B cell (primary cell): Measurements from ENCODE around the gene FOXP4. TPM values are rescaled to one million over a fixed set of nuclear protein-coding genes. Genes with fewer than 3 reads are reported as not detected.

Experiments used
- ATAC-seq: fragments of 200-7000 bp; cut with Tn5 transposase; one replicate; pipeline ENCODE4 v1.10.0; 2021; ENCODE audit warnings: low read depth, mild to moderate bottlenecking, moderate number of reproducible peaks, moderate library complexity
- CTCF ChIA-PET: fragments of 350-600 bp; sonication (Branson Sonifier 250); formaldehyde crosslinking; loops from one replicate; lab custom pipeline; 2021; ENCODE audit warnings: antibody characterized with exemption, inconsistent platforms; lab: Charles Lee
- POLR2A ChIA-PET: fragments of 350-600 bp; sonication (Branson Sonifier 250); formaldehyde crosslinking; loops from one replicate; lab custom pipeline; 2021; ENCODE audit warnings: antibody characterized with exemption; lab: Charles Lee
- DNase-seq: peaks from one replicate; pipeline ENCODE4 v3.0.0; 2013
- H2AFZ ChIP-seq: 2 replicates; pipeline ENCODE4 v1.6.1; 2012; ENCODE audit warnings: mild to moderate bottlenecking, low read depth, low read length; ENCODE audit not compliant: insufficient read depth, poor library complexity, severe bottlenecking
- H3K27ac ChIP-seq, 2 donors: 1 replicate in 1 of 2; 2 replicates in 1 of 2; pipeline ENCODE4 v1.5.1; 2012 to 2013; ENCODE audit warnings: low read length in 2 of 2, mild to moderate bottlenecking in 2 of 2, moderate library complexity in 1 of 2
- H3K27me3 ChIP-seq, 4 experiments: fragments of 200-600 bp in 1 of 4; sonication (generic) in 1 of 4; replicated peaks in 1 of 4; 1 replicate in 2 of 4; 2 replicates in 2 of 4; pipeline versions ENCODE4 v1.6.1 to v1.7.0; 2013 to 2016; ENCODE audit warnings: low read length in 3 of 4, mild to moderate bottlenecking in 2 of 4, mixed read lengths in 1 of 4, moderate library complexity in 1 of 4; ENCODE audit not compliant: insufficient read depth in 4 of 4, control insufficient read depth in 3 of 4; ENCODE audit errors: control extremely low read depth in 1 of 4
- H3K36me3 ChIP-seq, 2 experiments: replicated peaks in 1 of 2; 1 replicate in 1 of 2; 2 replicates in 1 of 2; pipeline versions ENCODE4 v1.6.1 to v1.7.1; 2013; ENCODE audit warnings: low read length in 1 of 2; ENCODE audit not compliant: insufficient read depth in 2 of 2, control insufficient read depth in 1 of 2; ENCODE audit errors: control extremely low read depth in 1 of 2, extremely low read depth in 1 of 2
- H3K4me1 ChIP-seq, 2 donors: fragments of 200-600 bp in 1 of 2; sonication (generic) in 1 of 2; 1 replicate in 1 of 2; 2 replicates in 1 of 2; pipeline versions ENCODE4 v1.5.1 to v1.6.1; 2013 to 2017; ENCODE audit warnings: low read length in 2 of 2; ENCODE audit not compliant: control insufficient read depth in 2 of 2, insufficient read depth in 2 of 2
- H3K4me2 ChIP-seq: replicated peaks from 2 replicates; pipeline ENCODE3; 2012; ENCODE audit warnings: mild to moderate bottlenecking, low read depth, low read length; ENCODE audit not compliant: poor library complexity, severe bottlenecking
- H3K4me3 ChIP-seq, 5 experiments: fragments of 200-600 bp in 1 of 5; sonication (generic) in 1 of 5; 1 replicate in 3 of 5; 2 replicates in 2 of 5; pipeline versions ENCODE4 v1.5.1 to v1.7.0; 2011 to 2016; ENCODE audit warnings: low read length in 4 of 5, mild to moderate bottlenecking in 4 of 5, low read depth in 2 of 5, control low read depth in 1 of 5, moderate library complexity in 1 of 5; ENCODE audit not compliant: insufficient read depth in 1 of 5; ENCODE audit errors: control extremely low read depth in 1 of 5, extremely low read depth in 1 of 5
- H3K79me2 ChIP-seq: fragments of 200-600 bp; sonication (generic); one replicate; pipeline ENCODE4 v1.6.0; 2016; ENCODE audit warnings: low read length; ENCODE audit not compliant: control insufficient read depth, insufficient read depth
- H3K9ac ChIP-seq: fragments of 200-600 bp; sonication (generic); 2 replicates; pipeline ENCODE4 v1.6.1; 2017; ENCODE audit warnings: mild to moderate bottlenecking, low read length, moderate library complexity
- H3K9me3 ChIP-seq, 3 donors: one replicate each; pipeline versions ENCODE4 v1.6.1 to v1.7.1; 2013; ENCODE audit warnings: low read length in 2 of 3; ENCODE audit not compliant: control insufficient read depth in 2 of 3, insufficient read depth in 1 of 3; ENCODE audit errors: control extremely low read depth in 1 of 3
- H4K20me1 ChIP-seq: 2 replicates; pipeline ENCODE4 v1.6.0; 2012; ENCODE audit warnings: mild to moderate bottlenecking, low read length; ENCODE audit not compliant: insufficient read depth, control insufficient read depth, poor library complexity, severe bottlenecking
- H3K27ac Mint-ChIP-seq: one replicate; pipeline ENCODE4 v1.8.0; 2021; ENCODE audit warnings: mixed read lengths
- H3K27me3 Mint-ChIP-seq: one replicate; pipeline ENCODE4 v1.8.0; 2021; ENCODE audit warnings: mixed read lengths
- H3K4me1 Mint-ChIP-seq: one replicate; pipeline ENCODE4 v1.8.0; 2021; ENCODE audit warnings: mixed read lengths
- H3K4me3 Mint-ChIP-seq: one replicate; pipeline ENCODE4 v1.8.0; 2021; ENCODE audit warnings: mixed read lengths
- H3K9me3 Mint-ChIP-seq: one replicate; pipeline ENCODE4 v1.8.0; 2022; ENCODE audit warnings: mixed read lengths; ENCODE audit not compliant: insufficient read depth
- CTCF ChIP-seq: fragments of 200-600 bp; IDR thresholded peaks from one replicate; pipeline ENCODE4 v1.8.0; 2022; ENCODE audit warnings: antibody characterized with exemption, mild to moderate bottlenecking
- EZH2 ChIP-seq: IDR thresholded peaks from 2 replicates; pipeline ENCODE4 v1.6.1; 2012; ENCODE audit warnings: borderline replicate concordance, low read depth, mild to moderate bottlenecking, moderate library complexity, low read length; ENCODE audit not compliant: insufficient read depth, poor library complexity, severe bottlenecking
- WGBS: methylation state at CpG from one replicate; pipeline ENCODE4 v1.1.5; 2013; ENCODE audit warnings: missing lambda C conversion rate; ENCODE audit not compliant: insufficient coverage; 5-methylcytosine and 5-hydroxymethylcytosine counted together
- intact Hi-C: fragments of 100-400 bp; cut with micrococcal nuclease; formaldehyde crosslinking; loops from one replicate; pipeline ENCODE4 v1.10.0; 2022
- polyA plus RNA-seq: library from polyadenylated mRNA; depleted of rRNA; stranded (reverse); fragments of >200 nt; gene quantifications from 2 replicates; pipeline ENCODE4 v1.2.3, GENCODE V29; 2012
- total RNA-seq, 2 donors: library from RNA; stranded (reverse); fragments of 120-200 nt in 1 of 2; gene quantifications; 1 replicate in 1 of 2; 2 replicates in 1 of 2; pipeline versions ENCODE4 v1.2.3 to v1.2.4, GENCODE V29; 2013 to 2022

The FOXP4 gene
- total and polyA plus RNA-seq, 2 donors (not counting 1 experiment from before 2014, with no cell fraction given) = 17.0 to 38.7 TPM

GRCh38 chr6:41560431-41561192 is 14.4 kb downstream of the FOXP4 start:
- Histone ChIP-seq H3K36me3 (peaks cover 0 to 6% of the 10 kb centered on the region in 2 experiments), H3K9me3 (no peaks in the 10 kb centered on the region), H4K20me1 (peaks cover 35% of the 10 kb centered on the region), H3K9ac (peak overlapping the region; percentile 86), H3K4me1 (peaks cover 16 to 24% of the 10 kb centered on the region in 2 donors), H3K4me2 (peak overlapping the region; percentile 83), H3K27me3 (no peaks in the 10 kb centered on the region), H3K79me2 (peaks cover 46% of the 10 kb centered on the region), H3K27ac (peak overlapping the region; percentile 58 to 92), H3K4me3 (peak overlapping the region; percentile 53 to 86 (median 75)), H2AFZ (peak overlapping the region; percentile 63)
- ATAC-seq (peak; percentile 86), DNase-seq (peak; percentile 91)
- Mint-ChIP-seq H3K4me1 (peaks cover 39% of the 10 kb centered on the region), H3K4me3 (peak overlapping the region; percentile 91), H3K9me3 (no peaks in the 10 kb centered on the region), H3K27ac (peak overlapping the region; percentile 84), H3K27me3 (no peaks in the 10 kb centered on the region)
- WGBS = under 1% methylated on average over 42 of the region's 53 CpGs
- ChIA-PET CTCF (interaction anchor here (0.6 to 1.8 kb wide), 7 partner anchors 14 to 136 kb away, joined by 3 to 8 read pairs (median 3); no protein-coding TSS in a partner anchor), POLR2A (interaction anchor here (2.0 kb wide), 1 partner anchor 29 kb away, joined by 5 read pairs; no protein-coding TSS in a partner anchor)
- TF ChIP-seq CTCF (no peak), EZH2 (no peak)
- intact Hi-C loops = loop anchor here (1.0 to 5.0 kb wide), 2 partner anchors 13 to 53 kb away; no protein-coding TSS in a partner anchor
